Uterus (tissue), 4 donors: Measurements from ENCODE around the gene XKRX. TPM values are rescaled to one million over a fixed set of nuclear protein-coding genes. Genes with fewer than 3 reads are reported as not detected.

Experiments used
- DNase-seq, 2 donors: peaks; one replicate each; pipeline ENCODE4 v3.0.0-alpha.2; 2019 to 2020
- H3K27ac ChIP-seq, 2 donors: fragments of 200-600 bp; sonication (generic); 1 replicate in 1 of 2; 2 replicates in 1 of 2; pipeline ENCODE4 v1.5.1; 2016 to 2018
- H3K27me3 ChIP-seq, 2 donors: fragments of 200-600 bp; sonication (generic); one replicate each; pipeline ENCODE4 v1.5.1; 2018 to 2019; ENCODE audit warnings: control low read depth in 1 of 2
- H3K36me3 ChIP-seq, 2 donors: fragments of 200-600 bp; sonication (generic); one replicate each; pipeline ENCODE4 v1.5.1; 2019; ENCODE audit warnings: control low read depth in 1 of 2
- H3K4me1 ChIP-seq, 2 donors: fragments of 200-600 bp; sonication (generic); one replicate each; pipeline ENCODE4 v1.5.1; 2018 to 2019; ENCODE audit warnings: control low read depth in 1 of 2
- H3K4me3 ChIP-seq, 2 donors: fragments of 200-600 bp; sonication (generic); 1 replicate in 1 of 2; 2 replicates in 1 of 2; pipeline ENCODE4 v1.5.1; 2018 to 2019; ENCODE audit warnings: mild to moderate bottlenecking in 1 of 2
- H3K9me3 ChIP-seq, 2 donors: fragments of 200-600 bp; sonication (generic); one replicate each; pipeline ENCODE4 v1.5.1; 2019; ENCODE audit warnings: control low read depth in 1 of 2
- CTCF ChIP-seq, 4 experiments: fragments of 200-600 bp in 2 of 4; fragments of 450-650 bp in 2 of 4; sonication (generic) in 2 of 4; IDR thresholded peaks; one replicate each; pipeline ENCODE4 v1.5.1; 2016 to 2019; ENCODE audit warnings: antibody characterized with exemption in 4 of 4, mild to moderate bottlenecking in 2 of 4, moderate library complexity in 1 of 4
- POLR2A ChIP-seq, 2 donors: fragments of 450-650 bp; IDR thresholded peaks; one replicate each; pipeline ENCODE4 v1.6.1; 2016; ENCODE audit warnings: antibody characterized with exemption in 2 of 2, mild to moderate bottlenecking in 1 of 2, moderate library complexity in 1 of 2
- intact Hi-C: fragments of 100-400 bp; cut with DNase I; formaldehyde crosslinking; loops from one replicate; pipeline ENCODE4 v1.15.1; 2023; ENCODE audit warnings: low total_unique reads
- total RNA-seq, 4 donors: library from RNA; depleted of rRNA in 3 of 4; stranded (reverse); fragments of >200 nt in 3 of 4; gene quantifications; one replicate each; pipeline versions ENCODE4 v1.1.0 to v1.2.4, GENCODE V29; 2014 to 2023
- donor health status: DM: yes; HTN: yes; CAD: no.

The XKRX gene
- total RNA-seq, 4 donors from 2014 or later = 0.24 to 1.3 (median 0.59) TPM; not detected in 1

GRCh38 chrX:100874325-100874724 is 54.4 kb downstream of the XKRX start, which contains the start of gene NOX1:
NOX1 (minus strand) TSS chrX:100874359; CDS start chrX:100874139, 220 bp downstream.
- TF ChIP-seq CTCF (IDR thresholded peaks at IDR 0.05) (no peak), POLR2A (IDR thresholded peaks at IDR 0.05) (no peak)
- H3K4me3 ChIP-seq = no peak within 1 kb of the TSS
- H3K4me1 ChIP-seq = no peaks in the 10 kb centered on the region
- no peaks in the 10 kb centered on the region for H3K27me3 ChIP-seq
- intact Hi-C loops = no loop called here
- H3K9me3 ChIP-seq = no peaks in the 10 kb centered on the region
- H3K36me3 ChIP-seq = no peaks in the 10 kb centered on the region
- DNase-seq = no peak
- no peak within 1 kb of the TSS for H3K27ac ChIP-seq

- TF ChIP-seq CTCF (IDR thresholded peaks at IDR 0.05) (no peak), POLR2A (IDR thresholded peaks at IDR 0.05) (no peak)
- H3K9me3 ChIP-seq = no peaks in the 10 kb centered on the region
- intact Hi-C loops = no loop called here
These were observed 56.8 kb downstream of the XKRX start for GRCh38 chrX:100871594-100872560.

GRCh38 chrX:100870527-100870926 is 58.2 kb downstream of the XKRX start:
- Histone ChIP-seq H3K4me3 (no peak overlapping the region), H3K27me3 (no peaks in the 10 kb centered on the region), H3K27ac (no peak overlapping the region), H3K4me1 (no peaks in the 10 kb centered on the region), H3K9me3 (no peaks in the 10 kb centered on the region), H3K36me3 (no peaks in the 10 kb centered on the region)
- no peak for DNase-seq
- TF ChIP-seq CTCF (IDR thresholded peaks at IDR 0.05) (no peak), POLR2A (IDR thresholded peaks at IDR 0.05) (no peak)
- intact Hi-C loops = no loop called here

More at GRCh38 chrX:100871594-100872560, 56.8 kb downstream of the XKRX start:
- DNase-seq = no peak
- no peaks in the 10 kb centered on the region for H3K27me3 ChIP-seq
- no peaks in the 10 kb centered on the region for H3K36me3 ChIP-seq
- no peak overlapping the region for H3K27ac ChIP-seq
- no peaks in the 10 kb centered on the region for H3K4me1 ChIP-seq
- no peak overlapping the region for H3K4me3 ChIP-seq

DNA sequence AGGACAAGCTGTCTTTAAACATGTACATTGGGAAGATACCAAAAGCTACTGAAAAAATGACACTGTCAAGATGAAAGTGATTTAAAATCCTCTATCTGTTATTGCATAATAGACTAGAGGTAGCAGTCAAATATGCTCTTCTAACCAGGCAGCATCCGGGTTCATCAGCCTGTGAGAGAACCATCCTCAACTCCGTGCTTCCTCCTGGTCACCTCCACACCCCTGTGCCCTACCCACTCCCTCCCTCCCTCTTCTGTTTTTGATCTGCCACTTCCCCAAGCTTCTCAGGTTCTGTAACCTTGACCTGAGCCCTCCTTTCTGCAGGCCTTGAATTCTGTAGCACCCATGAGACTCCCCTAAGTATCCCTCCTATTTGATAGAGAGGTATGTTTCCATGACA is 60.4 kb downstream of the XKRX start:
- TF ChIP-seq CTCF (IDR thresholded peaks at IDR 0.05) = no peak
- TF ChIP-seq POLR2A (IDR thresholded peaks at IDR 0.05) = no peak
- H3K36me3 ChIP-seq = no peaks in the 10 kb centered on the region
- no peak for DNase-seq
- no peak overlapping the region for H3K27ac ChIP-seq
- intact Hi-C loops = no loop called here
- H3K4me3 ChIP-seq = no peak overlapping the region
- no peaks in the 10 kb centered on the region for H3K27me3 ChIP-seq
- H3K4me1 ChIP-seq = no peaks in the 10 kb centered on the region
- H3K9me3 ChIP-seq = no peaks in the 10 kb centered on the region
